Measurements from ENCODE around the gene TNF. TPM values are rescaled to one million over a fixed set of nuclear protein-coding genes. Genes with fewer than 3 reads are reported as not detected.
"Not testable (repeated sequence)": the region's sequence is repeated elsewhere in the genome, so short reads cannot be mapped to it uniquely, and the experiment has no call there.

TNF gene
- total and polyA plus RNA-seq, 2 donors from 2014 or later = 0.69 to 5.4 TPM

- H3K36me3 ChIP-seq (ENCODE audit: control insufficient read depth in 2 of 3, insufficient read depth in 3 of 3, low read length in 3 of 3) = no peaks in the 10 kb centered on the region
- FAIRE-seq = no peak
- no peak for DNase-seq
- TF ChIP-seq CTCF (IDR thresholded peaks at IDR 0.05; ENCODE audit: borderline replicate concordance, extremely low read depth, insufficient read depth) = no peak
- H3K4me3 ChIP-seq (ENCODE audit: low read length in 3 of 3) = no peak overlapping the region
- no peak overlapping the region for H3K9ac ChIP-seq (ENCODE audit: low read length in 3 of 3)
- H3K27me3 ChIP-seq (ENCODE audit: control insufficient read depth, insufficient read depth, low read length) = no peaks in the 10 kb centered on the region
- H3K4me1 ChIP-seq (ENCODE audit: control insufficient read depth in 2 of 3, insufficient read depth in 2 of 3, low read depth in 1 of 3, low read length in 3 of 3) = peaks cover 0 to 3% (median 0%) of the 10 kb centered on the region in 3 donors
- H3K9me3 ChIP-seq (ENCODE audit: control insufficient read depth in 2 of 3, insufficient read depth in 1 of 3, low read length in 3 of 3) = no peaks in the 10 kb centered on the region
- no peak overlapping the region for H3K27ac ChIP-seq (ENCODE audit: low read depth in 2 of 2, low read length in 2 of 2)
- intact Hi-C loops (cut with DNase I) = no loop called here
Observed at GRCh38 chr6:31587791-31588777, 12.7 kb downstream of the TNF start.

GRCh38 chr6:31588871-31589650 is 13.7 kb downstream of the TNF start:
- Histone ChIP-seq H3K27ac (ENCODE audit: low read depth in 2 of 2, low read length in 2 of 2) (no peak overlapping the region), H3K9me3 (ENCODE audit: control insufficient read depth in 2 of 3, insufficient read depth in 1 of 3, low read length in 3 of 3) (no peaks in the 10 kb centered on the region), H3K36me3 (ENCODE audit: control insufficient read depth in 2 of 3, insufficient read depth in 3 of 3, low read length in 3 of 3) (no peaks in the 10 kb centered on the region), H3K4me1 (ENCODE audit: control insufficient read depth in 2 of 3, insufficient read depth in 2 of 3, low read depth in 1 of 3, low read length in 3 of 3) (peaks cover 0 to 3% (median 0%) of the 10 kb centered on the region in 3 donors), H3K4me3 (ENCODE audit: low read length in 3 of 3) (no peak overlapping the region), H3K27me3 (ENCODE audit: control insufficient read depth, insufficient read depth, low read length) (no peaks in the 10 kb centered on the region), H3K9ac (ENCODE audit: low read length in 3 of 3) (no peak overlapping the region)
- FAIRE-seq = no peak
- TF ChIP-seq CTCF (IDR thresholded peaks at IDR 0.05; ENCODE audit: borderline replicate concordance, extremely low read depth, insufficient read depth) = no peak
- no peak for DNase-seq
- intact Hi-C loops (cut with DNase I) = no loop called here

- H3K4me1 ChIP-seq (ENCODE audit: control insufficient read depth in 2 of 3, insufficient read depth in 2 of 3, low read depth in 1 of 3, low read length in 3 of 3); H3K27ac ChIP-seq (ENCODE audit: low read depth in 2 of 2, low read length in 2 of 2); DNase-seq; H3K9me3 ChIP-seq (ENCODE audit: control insufficient read depth in 2 of 3, insufficient read depth in 1 of 3, low read length in 3 of 3); H3K36me3 ChIP-seq (ENCODE audit: control insufficient read depth in 2 of 3, insufficient read depth in 3 of 3, low read length in 3 of 3); intact Hi-C loops (cut with DNase I); H3K27me3 ChIP-seq (ENCODE audit: control insufficient read depth, insufficient read depth, low read length); FAIRE-seq; H3K4me3 ChIP-seq (ENCODE audit: low read length in 3 of 3); H3K9ac ChIP-seq (ENCODE audit: low read length in 3 of 3): not testable (repeated sequence)
Observed at GRCh38 chr6:31590691-31591090, 15.3 kb downstream of the TNF start.

DNA sequence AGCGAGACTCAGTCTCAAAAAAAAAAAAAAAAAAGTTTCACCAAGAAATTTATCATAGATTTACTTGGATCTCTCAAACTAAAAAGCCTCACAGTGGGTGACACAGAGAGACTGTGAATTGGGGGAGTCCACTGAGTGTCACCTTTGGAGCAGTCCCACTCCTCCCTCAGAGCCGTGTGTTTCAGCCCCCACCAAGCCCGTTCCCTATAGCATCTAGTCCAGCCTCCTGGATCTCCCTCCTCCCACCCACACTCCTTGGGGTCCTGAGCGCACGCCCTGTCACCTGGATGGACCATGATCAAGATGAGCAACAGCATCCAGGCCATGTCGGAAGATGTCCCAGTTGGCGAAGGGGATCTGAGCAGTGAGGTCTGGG is 17.0 kb downstream of the TNF start:
- FAIRE-seq (no peak), DNase-seq (peak in 1 of 5 donors; percentile 60)
- intact Hi-C loops (cut with DNase I) = no loop called here
- no peak for TF ChIP-seq CTCF (IDR thresholded peaks at IDR 0.05; ENCODE audit: borderline replicate concordance, extremely low read depth, insufficient read depth)
- Histone ChIP-seq H3K4me1 (ENCODE audit: control insufficient read depth in 2 of 3, insufficient read depth in 2 of 3, low read depth in 1 of 3, low read length in 3 of 3) (no peaks in the 10 kb centered on the region), H3K4me3 (ENCODE audit: low read length in 3 of 3) (no peak overlapping the region), H3K9me3 (ENCODE audit: control insufficient read depth in 2 of 3, insufficient read depth in 1 of 3, low read length in 3 of 3) (no peaks in the 10 kb centered on the region), H3K9ac (ENCODE audit: low read length in 3 of 3) (no peak overlapping the region), H3K36me3 (ENCODE audit: control insufficient read depth in 2 of 3, insufficient read depth in 3 of 3, low read length in 3 of 3) (no peaks in the 10 kb centered on the region), H3K27me3 (ENCODE audit: control insufficient read depth, insufficient read depth, low read length) (no peaks in the 10 kb centered on the region), H3K27ac (ENCODE audit: low read depth in 2 of 2, low read length in 2 of 2) (no peak overlapping the region)

Measured in kidney (tissue), 14 donors.